Liver (tissue), 9 donors: ENCODE measurements around the gene PAOX. TPM values are rescaled to one million over a fixed set of nuclear protein-coding genes. Genes with fewer than 3 reads are reported as not detected.

Experiments
- DNase-seq: peaks from one replicate; pipeline ENCODE4 v3.0.0-alpha.2; 2017; ENCODE audit warnings: low spot score
- H3K27ac ChIP-seq, 2 donors: one replicate each; pipeline ENCODE4 v1.7.0; 2013; ENCODE audit warnings: inconsistent platforms in 2 of 2, low read length in 2 of 2, control low read depth in 1 of 2, low read depth in 1 of 2, mild to moderate bottlenecking in 1 of 2
- H3K27me3 ChIP-seq, 4 donors: one replicate each; pipeline versions ENCODE4 v1.6.1 to v1.7.0; 2013; ENCODE audit warnings: low read length in 3 of 4, inconsistent platforms in 1 of 4, mild to moderate bottlenecking in 1 of 4, moderate library complexity in 1 of 4; ENCODE audit not compliant: control insufficient read depth in 4 of 4, insufficient read depth in 4 of 4
- H3K36me3 ChIP-seq, 4 donors: one replicate each; pipeline versions ENCODE4 v1.6.1 to v1.7.0; 2013; ENCODE audit warnings: low read length in 3 of 4, mild to moderate bottlenecking in 3 of 4, low read depth in 1 of 4, moderate library complexity in 1 of 4; ENCODE audit not compliant: control insufficient read depth in 4 of 4, insufficient read depth in 3 of 4
- H3K4me1 ChIP-seq, 4 donors: one replicate each; pipeline versions ENCODE4 v1.6.1 to v1.7.0; 2013; ENCODE audit warnings: low read length in 3 of 4, mild to moderate bottlenecking in 3 of 4, moderate library complexity in 1 of 4; ENCODE audit not compliant: control insufficient read depth in 4 of 4, insufficient read depth in 4 of 4
- H3K4me3 ChIP-seq, 3 donors: one replicate each; pipeline versions ENCODE4 v1.6.1 to v1.7.0; 2013; ENCODE audit warnings: low read length in 3 of 3, control low read depth in 1 of 3, low read depth in 1 of 3, mild to moderate bottlenecking in 1 of 3
- H3K9ac ChIP-seq, 2 donors: one replicate each; pipeline ENCODE4 v1.7.0; 2013; ENCODE audit warnings: low read length in 2 of 2, mild to moderate bottlenecking in 2 of 2, moderate library complexity in 2 of 2, control low read depth in 1 of 2, low read depth in 1 of 2
- H3K9me3 ChIP-seq, 4 donors: one replicate each; pipeline versions ENCODE4 v1.6.1 to v1.7.0; 2013; ENCODE audit warnings: low read length in 3 of 4; ENCODE audit not compliant: control insufficient read depth in 4 of 4
- EGR1 ChIP-seq, 2 donors: IDR thresholded peaks; 2 replicates each; pipeline ENCODE4 v1.6.1; 2016 to 2018; ENCODE audit warnings: antibody characterized with exemption in 2 of 2, low read depth in 2 of 2
- FOXA1 ChIP-seq: IDR thresholded peaks from 2 replicates; pipeline ENCODE4 v1.6.1; 2016; ENCODE audit warnings: antibody characterized with exemption
- FOXA2 ChIP-seq: IDR thresholded peaks from 2 replicates; pipeline ENCODE4 v1.6.1; 2016; ENCODE audit warnings: antibody characterized with exemption
- GABPA ChIP-seq, 2 donors: IDR thresholded peaks in 1 of 2; conservative IDR thresholded peaks in 1 of 2; 2 replicates each; pipeline ENCODE4 v1.6.1; 2016; ENCODE audit warnings: antibody characterized with exemption in 2 of 2, mild to moderate bottlenecking in 1 of 2, moderate library complexity in 1 of 2
- HNF4A ChIP-seq, 2 donors: conservative IDR thresholded peaks; 2 replicates each; pipeline ENCODE4 v1.6.1; 2016; ENCODE audit warnings: antibody characterized with exemption in 2 of 2, mild to moderate bottlenecking in 2 of 2
- HNF4G ChIP-seq: IDR thresholded peaks from 2 replicates; pipeline ENCODE4 v1.6.1; 2016; ENCODE audit warnings: antibody characterized with exemption
- JUND ChIP-seq, 2 donors: IDR thresholded peaks; 2 replicates each; pipeline ENCODE4 v1.6.1; 2016; ENCODE audit warnings: antibody characterized with exemption in 2 of 2
- MAX ChIP-seq: IDR thresholded peaks from 2 replicates; pipeline ENCODE4 v1.6.1; 2016; ENCODE audit warnings: antibody characterized with exemption
- NR2F2 ChIP-seq: IDR thresholded peaks from 2 replicates; pipeline ENCODE4 v1.6.1; 2016; ENCODE audit warnings: antibody characterized with exemption
- RAD21 ChIP-seq, 2 donors: IDR thresholded peaks; 2 replicates each; pipeline ENCODE4 v1.6.1; 2016; ENCODE audit warnings: antibody characterized with exemption in 2 of 2, mild to moderate bottlenecking in 2 of 2
- RXRA ChIP-seq, 2 donors: IDR thresholded peaks; 2 replicates each; pipeline ENCODE4 v1.6.1; 2017 to 2018; ENCODE audit warnings: antibody characterized with exemption in 2 of 2, mild to moderate bottlenecking in 1 of 2
- SP1 ChIP-seq: IDR thresholded peaks from 2 replicates; pipeline ENCODE4 v1.6.1; 2018; ENCODE audit warnings: antibody characterized with exemption, mild to moderate bottlenecking
- TAF1 ChIP-seq: conservative IDR thresholded peaks from 2 replicates; pipeline ENCODE4 v1.6.1; 2016; ENCODE audit warnings: antibody characterized with exemption, mild to moderate bottlenecking
- WGBS: extraction: QIAGEN DNeasy Blood & Tissue Kit; methylation state at CpG from one replicate; pipeline ENCODE4 v1.1.7; 2013; 5-methylcytosine and 5-hydroxymethylcytosine counted together
- polyA plus RNA-seq, 2 donors: library from polyadenylated mRNA; stranded (reverse) in 1 of 2; unstranded in 1 of 2; fragments of 200-250 nt in 1 of 2; fragments of >200 nt in 1 of 2; fragmentation: Nextera tagmentation in 1 of 2; extraction: Ambion mirVana in 1 of 2; gene quantifications; one replicate each; pipeline versions ENCODE4 v1.2.1 to v1.2.3, GENCODE V29; 2013 to 2015
- total RNA-seq, 2 donors: library from RNA; depleted of rRNA; stranded (reverse); fragments of >200 nt; gene quantifications; one replicate each; pipeline ENCODE4 v1.2.3, GENCODE V29; 2014
- TF ChIP-seq, protein P1 (sequence below): fragments of 150-350 bp; IDR thresholded peaks from 2 replicates; pipeline ENCODE4 v1.5.1; 2017; ENCODE audit warnings: improper control_type of control experiment, low read depth, low read length; ENCODE audit not compliant: missing input control
- TF ChIP-seq, protein P2 (sequence below): IDR thresholded peaks from 2 replicates; pipeline ENCODE4 v1.6.1; 2016; ENCODE audit warnings: antibody characterized with exemption
- TF ChIP-seq, protein P3 (sequence below): IDR thresholded peaks from 2 replicates; pipeline ENCODE4 v1.6.1; 2016; ENCODE audit warnings: antibody characterized with exemption
- TF ChIP-seq, protein P4 (sequence below): IDR thresholded peaks from 2 replicates; pipeline ENCODE4 v1.6.1; 2016; ENCODE audit warnings: antibody characterized with exemption, mild to moderate bottlenecking
- donor health status: healthy.
- donor health status: healthy.
- donor health status: healthy.
- donor health status: healthy.
- donor health status: healthy.

PAOX gene
- total and polyA plus RNA-seq, 4 donors: 4.8 to 17.8 (median 13.3) TPM

DNA sequence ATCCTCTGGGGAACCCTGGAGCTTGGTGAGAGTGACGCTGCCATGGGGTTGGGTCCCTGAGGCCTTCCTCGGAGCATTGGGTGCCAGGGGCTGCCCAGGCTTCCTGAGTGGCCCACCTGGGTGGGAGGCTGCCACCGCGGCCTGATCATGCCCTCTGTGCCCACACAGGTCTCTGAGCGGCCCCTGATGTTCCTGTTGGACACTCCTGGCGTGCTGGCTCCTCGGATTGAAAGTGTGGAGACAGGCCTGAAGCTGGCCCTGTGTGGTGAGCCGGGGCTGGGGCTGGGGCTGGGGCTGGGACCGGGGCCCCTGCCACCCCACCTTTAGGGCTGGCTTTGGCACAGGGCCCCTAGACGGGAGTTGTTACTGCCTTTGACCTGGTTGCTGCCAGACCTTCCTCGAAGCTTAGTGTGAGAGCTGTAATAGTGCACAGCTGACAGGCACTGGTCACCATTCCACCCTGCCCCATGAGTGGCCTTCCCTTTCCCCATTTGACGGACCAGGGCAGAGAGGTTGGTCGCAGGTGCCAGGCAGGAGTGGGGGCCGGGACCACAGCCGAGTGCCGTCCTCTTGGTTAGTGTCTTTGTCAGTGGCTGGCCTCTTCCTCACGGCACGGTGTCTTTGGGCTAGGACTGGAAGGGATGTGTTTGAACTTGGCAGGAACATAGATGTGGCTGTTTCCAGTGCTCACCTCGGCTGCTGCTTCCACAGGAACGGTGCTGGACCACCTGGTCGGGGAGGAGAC is 23.1 kb downstream of the PAOX start (continued):
- TF ChIP-seq HNF4G (no peak), NR2F2 (no peak)

- no peak overlapping the region for H3K27ac ChIP-seq
- no peak for TF ChIP-seq JUND (IDR thresholded peaks at IDR 0.05)
- TF ChIP-seq, protein P1, sequence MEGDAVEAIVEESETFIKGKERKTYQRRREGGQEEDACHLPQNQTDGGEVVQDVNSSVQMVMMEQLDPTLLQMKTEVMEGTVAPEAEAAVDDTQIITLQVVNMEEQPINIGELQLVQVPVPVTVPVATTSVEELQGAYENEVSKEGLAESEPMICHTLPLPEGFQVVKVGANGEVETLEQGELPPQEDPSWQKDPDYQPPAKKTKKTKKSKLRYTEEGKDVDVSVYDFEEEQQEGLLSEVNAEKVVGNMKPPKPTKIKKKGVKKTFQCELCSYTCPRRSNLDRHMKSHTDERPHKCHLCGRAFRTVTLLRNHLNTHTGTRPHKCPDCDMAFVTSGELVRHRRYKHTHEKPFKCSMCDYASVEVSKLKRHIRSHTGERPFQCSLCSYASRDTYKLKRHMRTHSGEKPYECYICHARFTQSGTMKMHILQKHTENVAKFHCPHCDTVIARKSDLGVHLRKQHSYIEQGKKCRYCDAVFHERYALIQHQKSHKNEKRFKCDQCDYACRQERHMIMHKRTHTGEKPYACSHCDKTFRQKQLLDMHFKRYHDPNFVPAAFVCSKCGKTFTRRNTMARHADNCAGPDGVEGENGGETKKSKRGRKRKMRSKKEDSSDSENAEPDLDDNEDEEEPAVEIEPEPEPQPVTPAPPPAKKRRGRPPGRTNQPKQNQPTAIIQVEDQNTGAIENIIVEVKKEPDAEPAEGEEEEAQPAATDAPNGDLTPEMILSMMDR: no peak
- no peak for TF ChIP-seq FOXA2
- TF ChIP-seq FOXA1: no peak
- TF ChIP-seq EGR1 (IDR thresholded peaks at IDR 0.05; ENCODE audit: low read depth in 2 of 2): no peak
- TF ChIP-seq NR2F2: no peak
- TF ChIP-seq MAX: no peak
- TF ChIP-seq TAF1: no peak
- no peak for TF ChIP-seq HNF4A (conservative IDR thresholded peaks at IDR 0.05)
- no peak for TF ChIP-seq RAD21 (IDR thresholded peaks at IDR 0.05)
- TF ChIP-seq, protein P2, sequence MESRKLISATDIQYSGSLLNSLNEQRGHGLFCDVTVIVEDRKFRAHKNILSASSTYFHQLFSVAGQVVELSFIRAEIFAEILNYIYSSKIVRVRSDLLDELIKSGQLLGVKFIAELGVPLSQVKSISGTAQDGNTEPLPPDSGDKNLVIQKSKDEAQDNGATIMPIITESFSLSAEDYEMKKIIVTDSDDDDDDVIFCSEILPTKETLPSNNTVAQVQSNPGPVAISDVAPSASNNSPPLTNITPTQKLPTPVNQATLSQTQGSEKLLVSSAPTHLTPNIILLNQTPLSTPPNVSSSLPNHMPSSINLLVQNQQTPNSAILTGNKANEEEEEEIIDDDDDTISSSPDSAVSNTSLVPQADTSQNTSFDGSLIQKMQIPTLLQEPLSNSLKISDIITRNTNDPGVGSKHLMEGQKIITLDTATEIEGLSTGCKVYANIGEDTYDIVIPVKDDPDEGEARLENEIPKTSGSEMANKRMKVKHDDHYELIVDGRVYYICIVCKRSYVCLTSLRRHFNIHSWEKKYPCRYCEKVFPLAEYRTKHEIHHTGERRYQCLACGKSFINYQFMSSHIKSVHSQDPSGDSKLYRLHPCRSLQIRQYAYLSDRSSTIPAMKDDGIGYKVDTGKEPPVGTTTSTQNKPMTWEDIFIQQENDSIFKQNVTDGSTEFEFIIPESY: no peak
- no peak for TF ChIP-seq HNF4G
- no peak for TF ChIP-seq RXRA (IDR thresholded peaks at IDR 0.05)
- TF ChIP-seq, protein P3, sequence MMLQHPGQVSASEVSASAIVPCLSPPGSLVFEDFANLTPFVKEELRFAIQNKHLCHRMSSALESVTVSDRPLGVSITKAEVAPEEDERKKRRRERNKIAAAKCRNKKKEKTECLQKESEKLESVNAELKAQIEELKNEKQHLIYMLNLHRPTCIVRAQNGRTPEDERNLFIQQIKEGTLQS: no peak
- no peak for TF ChIP-seq SP1
- TF ChIP-seq, protein P4, sequence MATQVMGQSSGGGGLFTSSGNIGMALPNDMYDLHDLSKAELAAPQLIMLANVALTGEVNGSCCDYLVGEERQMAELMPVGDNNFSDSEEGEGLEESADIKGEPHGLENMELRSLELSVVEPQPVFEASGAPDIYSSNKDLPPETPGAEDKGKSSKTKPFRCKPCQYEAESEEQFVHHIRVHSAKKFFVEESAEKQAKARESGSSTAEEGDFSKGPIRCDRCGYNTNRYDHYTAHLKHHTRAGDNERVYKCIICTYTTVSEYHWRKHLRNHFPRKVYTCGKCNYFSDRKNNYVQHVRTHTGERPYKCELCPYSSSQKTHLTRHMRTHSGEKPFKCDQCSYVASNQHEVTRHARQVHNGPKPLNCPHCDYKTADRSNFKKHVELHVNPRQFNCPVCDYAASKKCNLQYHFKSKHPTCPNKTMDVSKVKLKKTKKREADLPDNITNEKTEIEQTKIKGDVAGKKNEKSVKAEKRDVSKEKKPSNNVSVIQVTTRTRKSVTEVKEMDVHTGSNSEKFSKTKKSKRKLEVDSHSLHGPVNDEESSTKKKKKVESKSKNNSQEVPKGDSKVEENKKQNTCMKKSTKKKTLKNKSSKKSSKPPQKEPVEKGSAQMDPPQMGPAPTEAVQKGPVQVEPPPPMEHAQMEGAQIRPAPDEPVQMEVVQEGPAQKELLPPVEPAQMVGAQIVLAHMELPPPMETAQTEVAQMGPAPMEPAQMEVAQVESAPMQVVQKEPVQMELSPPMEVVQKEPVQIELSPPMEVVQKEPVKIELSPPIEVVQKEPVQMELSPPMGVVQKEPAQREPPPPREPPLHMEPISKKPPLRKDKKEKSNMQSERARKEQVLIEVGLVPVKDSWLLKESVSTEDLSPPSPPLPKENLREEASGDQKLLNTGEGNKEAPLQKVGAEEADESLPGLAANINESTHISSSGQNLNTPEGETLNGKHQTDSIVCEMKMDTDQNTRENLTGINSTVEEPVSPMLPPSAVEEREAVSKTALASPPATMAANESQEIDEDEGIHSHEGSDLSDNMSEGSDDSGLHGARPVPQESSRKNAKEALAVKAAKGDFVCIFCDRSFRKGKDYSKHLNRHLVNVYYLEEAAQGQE: no peak
- no peak for TF ChIP-seq GABPA (IDR thresholded peaks at IDR 0.05 in 1 of 2, conservative IDR thresholded peaks at IDR 0.05 in 1 of 2)
- no peaks in the 10 kb centered on the region for H3K9me3 ChIP-seq
- no peak overlapping the region for H3K4me3 ChIP-seq
- WGBS: 90% methylated on average over 16 of the region's 16 CpGs
- no peaks in the 10 kb centered on the region for H3K27me3 ChIP-seq
- peaks cover 9 to 44% (median 27%) of the 10 kb centered on the region in 4 donors for H3K36me3 ChIP-seq
- H3K9ac ChIP-seq: no peak overlapping the region
- DNase-seq: no peak
- no peaks in the 10 kb centered on the region for H3K4me1 ChIP-seq
Observed at GRCh38 chr10:133403359-133403758, 24.3 kb downstream of the PAOX start.
